ENCODE measurements around the gene DLX2. TPM values are rescaled to one million over a fixed set of nuclear protein-coding genes. Genes with fewer than 3 reads are reported as not detected.

The DLX2 gene
- total and polyA plus RNA-seq, 7 donors: not detected

DNA sequence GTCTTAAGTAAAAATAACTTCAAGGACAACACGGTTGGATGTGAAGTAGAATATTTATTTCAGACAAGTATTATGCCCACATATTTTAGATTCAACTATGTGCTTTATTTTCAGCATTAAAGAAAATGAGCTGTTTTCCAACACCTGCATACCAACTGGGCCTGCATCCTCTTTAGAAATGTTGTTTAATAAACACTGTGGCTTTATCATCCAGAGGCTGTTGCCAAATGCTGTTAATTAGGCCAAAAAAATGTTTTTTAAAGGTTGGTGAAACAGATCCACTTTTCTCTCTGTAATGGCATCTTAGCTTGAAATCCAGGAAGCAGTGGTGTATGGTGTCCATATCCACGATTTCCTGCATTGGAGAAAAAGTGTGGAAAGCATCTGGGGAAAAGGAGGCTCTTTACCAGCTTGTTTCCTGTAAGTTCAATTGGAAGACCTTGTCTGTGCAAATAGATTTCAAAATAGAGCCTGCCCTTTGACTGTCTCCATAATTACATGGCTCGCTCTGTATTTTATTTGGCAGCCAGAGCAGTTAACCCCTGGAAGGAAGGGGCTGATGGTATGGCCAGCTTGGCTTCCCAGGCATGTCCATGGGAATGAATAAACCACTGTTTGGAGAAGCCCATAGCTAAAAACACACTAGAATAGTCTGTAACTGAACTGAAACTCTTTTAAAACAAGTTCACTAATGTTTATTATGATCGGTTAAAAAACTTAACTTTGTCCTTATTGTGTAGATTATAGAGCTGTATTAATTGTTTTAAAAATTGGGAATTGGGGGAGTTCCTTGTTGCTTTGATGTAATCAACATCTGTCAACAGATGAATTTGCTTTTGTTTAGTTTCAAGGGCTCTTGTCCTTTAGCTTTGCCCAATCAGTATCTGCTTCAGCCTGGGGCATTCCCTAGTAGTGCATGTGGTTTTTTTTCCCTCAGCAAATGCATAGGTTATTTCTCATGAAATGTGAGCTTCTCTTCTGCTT is 50.4 kb downstream of the DLX2 start:
- no peaks in the 10 kb centered on the region for H3K36me3 ChIP-seq (ENCODE audit: insufficient read depth in 1 of 2, low read depth in 1 of 2)
- DNase-seq: no peak
- no peak overlapping the region for H3K27ac ChIP-seq
- H3K27me3 ChIP-seq (ENCODE audit: insufficient read depth in 3 of 3, low read length in 2 of 3): no peaks in the 10 kb centered on the region
- no peaks in the 10 kb centered on the region for H3K4me1 ChIP-seq
- intact Hi-C loops (cut with DNase I): no loop called here
- no peak for ATAC-seq
- no peaks in the 10 kb centered on the region for H3K9me3 ChIP-seq
- TF ChIP-seq, protein P1, sequence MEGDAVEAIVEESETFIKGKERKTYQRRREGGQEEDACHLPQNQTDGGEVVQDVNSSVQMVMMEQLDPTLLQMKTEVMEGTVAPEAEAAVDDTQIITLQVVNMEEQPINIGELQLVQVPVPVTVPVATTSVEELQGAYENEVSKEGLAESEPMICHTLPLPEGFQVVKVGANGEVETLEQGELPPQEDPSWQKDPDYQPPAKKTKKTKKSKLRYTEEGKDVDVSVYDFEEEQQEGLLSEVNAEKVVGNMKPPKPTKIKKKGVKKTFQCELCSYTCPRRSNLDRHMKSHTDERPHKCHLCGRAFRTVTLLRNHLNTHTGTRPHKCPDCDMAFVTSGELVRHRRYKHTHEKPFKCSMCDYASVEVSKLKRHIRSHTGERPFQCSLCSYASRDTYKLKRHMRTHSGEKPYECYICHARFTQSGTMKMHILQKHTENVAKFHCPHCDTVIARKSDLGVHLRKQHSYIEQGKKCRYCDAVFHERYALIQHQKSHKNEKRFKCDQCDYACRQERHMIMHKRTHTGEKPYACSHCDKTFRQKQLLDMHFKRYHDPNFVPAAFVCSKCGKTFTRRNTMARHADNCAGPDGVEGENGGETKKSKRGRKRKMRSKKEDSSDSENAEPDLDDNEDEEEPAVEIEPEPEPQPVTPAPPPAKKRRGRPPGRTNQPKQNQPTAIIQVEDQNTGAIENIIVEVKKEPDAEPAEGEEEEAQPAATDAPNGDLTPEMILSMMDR (IDR thresholded peaks at IDR 0.05): no peak
- WGBS, 3 donors: 40 to 57% (median 49%) methylated on average over 4 of the region's 4 CpGs
- H3K4me3 ChIP-seq: no peak overlapping the region

DNA sequence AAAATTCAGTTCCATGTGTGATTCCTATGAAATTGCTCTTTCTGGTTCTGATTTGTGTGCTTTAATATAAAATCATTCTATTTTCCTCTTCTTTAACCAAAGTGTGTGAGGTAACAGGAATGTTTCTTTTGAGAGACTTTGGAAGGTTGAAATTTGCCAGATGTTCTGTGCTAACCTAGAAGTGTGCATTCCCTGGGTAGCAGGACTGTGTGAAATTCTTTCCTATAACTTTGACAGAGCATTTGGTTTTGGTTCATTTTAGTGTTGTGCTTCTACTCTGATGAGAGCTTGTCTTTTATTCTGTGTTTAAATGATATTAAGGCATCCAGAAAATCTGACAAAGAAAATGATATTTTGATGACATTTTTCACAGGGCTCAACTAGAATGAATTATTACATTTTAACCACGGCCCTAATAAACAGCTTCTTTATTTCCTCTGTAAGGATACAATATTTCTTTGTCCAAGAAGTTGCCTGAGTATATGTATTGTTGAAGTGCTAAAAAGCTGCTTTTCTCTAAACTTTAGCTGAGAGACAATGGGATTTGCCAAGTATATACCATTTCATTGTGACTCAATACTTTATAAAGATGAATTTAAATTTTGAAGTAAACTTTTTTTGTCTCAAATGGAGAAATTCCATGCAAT is 52.1 kb downstream of the DLX2 start:
- intact Hi-C loops (cut with DNase I): no loop called here
- Histone ChIP-seq H3K36me3 (ENCODE audit: insufficient read depth in 1 of 2, low read depth in 1 of 2) (no peaks in the 10 kb centered on the region), H3K4me1 (no peaks in the 10 kb centered on the region), H3K4me3 (no peak overlapping the region), H3K9me3 (no peaks in the 10 kb centered on the region), H3K27me3 (ENCODE audit: insufficient read depth in 3 of 3, low read length in 2 of 3) (no peaks in the 10 kb centered on the region), H3K27ac (no peak overlapping the region)
- DNase-seq (no peak), ATAC-seq (no peak)
- WGBS, 3 donors: 73 to 90% (median 84%) methylated on average over 1 of the region's 1 CpG
- TF ChIP-seq, protein P1 (IDR thresholded peaks at IDR 0.05): no peak

GRCh38 chr2:172049567-172050120 is 53.1 kb downstream of the DLX2 start:
- H3K4me3 ChIP-seq: no peak overlapping the region
- ATAC-seq: no peak

More at GRCh38 chr2:172049567-172050120, 53.1 kb downstream of the DLX2 start:
- Histone ChIP-seq H3K36me3 (ENCODE audit: insufficient read depth in 1 of 2, low read depth in 1 of 2) (no peaks in the 10 kb centered on the region), H3K27ac (no peak overlapping the region), H3K27me3 (ENCODE audit: insufficient read depth in 3 of 3, low read length in 2 of 3) (no peaks in the 10 kb centered on the region), H3K4me1 (no peaks in the 10 kb centered on the region), H3K9me3 (no peaks in the 10 kb centered on the region)
- DNase-seq: no peak
- TF ChIP-seq, protein P1 (IDR thresholded peaks at IDR 0.05): no peak
- intact Hi-C loops (cut with DNase I): no loop called here
- 94 to 100% (median 98%) methylated on average over 2 of the region's 2 CpGs for WGBS, 3 donors

Other genes with a start within 250 kb of the DLX2 start
- gene SLC25A12, start 208.7 kb downstream of the DLX2 start, total RNA-seq: 10 to 100 TPM; 59.9 to 83.6 (median 70.3) TPM
- gene SLC25A12, start 208.7 kb downstream of the DLX2 start, polyA plus RNA-seq: 10 to 100 TPM; 19.1 to 66.5 (median 46.3) TPM
- 10 to 100 TPM; 31.8 to 66.5 (median 44.5) TPM for gene HAT1, start 180.4 kb downstream of the DLX2 start, total RNA-seq
- 10 to 100 TPM; 54.7 to 94.6 (median 60.9) TPM for gene HAT1, start 180.4 kb downstream of the DLX2 start, polyA plus RNA-seq
- gene METAP1D, start 102.9 kb downstream of the DLX2 start, total RNA-seq: 10 to 100 TPM in 2 of 4 donors, 1 to 10 TPM in 2; 8.0 to 10.1 (median 10.0) TPM
- 10 to 100 TPM in 1 of 3 donors, 1 to 10 TPM in 2; 6.3 to 12.4 (median 8.5) TPM for gene METAP1D, start 102.9 kb downstream of the DLX2 start, polyA plus RNA-seq
- under 1 TPM in 2 of 4 donors, not detected in 2; 0.17 to 0.28 TPM for gene DLX1, start 17.4 kb downstream of the DLX2 start, total RNA-seq
- under 1 TPM; 0.03 to 0.15 (median 0.04) TPM for gene DLX1, start 17.4 kb downstream of the DLX2 start, polyA plus RNA-seq

All from psoas muscle (tissue), 8 donors.